ENCODE data around the gene CD79B.
"Not testable (repeated sequence)": the region's sequence is repeated elsewhere in the genome, so short reads cannot be mapped to it uniquely, and the experiment has no call there.

DNA sequence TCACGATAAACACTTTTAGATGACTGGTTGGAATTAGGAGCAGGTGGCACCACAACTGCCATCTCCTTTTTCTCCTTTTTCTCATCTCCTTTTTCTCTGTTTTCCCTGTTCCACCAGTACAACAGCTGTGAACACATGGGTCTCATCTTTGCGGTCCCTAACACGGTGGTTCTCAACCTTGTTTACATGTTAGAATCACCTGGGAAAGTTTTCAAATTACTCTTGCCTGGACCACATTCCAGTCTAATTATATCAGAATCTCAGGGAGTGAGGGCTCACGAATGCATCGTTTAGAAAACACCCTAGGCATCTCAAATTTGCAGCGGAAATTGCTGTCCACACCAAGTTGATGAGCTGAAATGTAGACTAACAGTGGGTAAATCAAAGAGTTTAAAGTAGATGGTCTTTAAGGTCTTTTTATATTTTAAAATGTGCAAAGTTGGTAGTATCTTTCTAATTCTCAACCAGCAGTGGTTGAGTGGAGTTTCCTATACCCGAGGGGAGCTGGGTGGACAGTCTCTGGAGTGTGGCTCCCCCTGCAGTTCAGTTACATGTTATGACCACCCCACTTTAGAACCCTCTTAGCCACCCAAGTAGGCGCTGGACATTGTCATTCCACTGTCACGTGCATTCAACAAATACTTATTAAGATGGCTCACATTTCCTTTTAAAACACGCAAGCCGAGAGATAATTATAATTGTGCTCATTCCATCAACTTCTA is 39.7 kb downstream of the CD79B start:
- TF ChIP-seq, protein P1, sequence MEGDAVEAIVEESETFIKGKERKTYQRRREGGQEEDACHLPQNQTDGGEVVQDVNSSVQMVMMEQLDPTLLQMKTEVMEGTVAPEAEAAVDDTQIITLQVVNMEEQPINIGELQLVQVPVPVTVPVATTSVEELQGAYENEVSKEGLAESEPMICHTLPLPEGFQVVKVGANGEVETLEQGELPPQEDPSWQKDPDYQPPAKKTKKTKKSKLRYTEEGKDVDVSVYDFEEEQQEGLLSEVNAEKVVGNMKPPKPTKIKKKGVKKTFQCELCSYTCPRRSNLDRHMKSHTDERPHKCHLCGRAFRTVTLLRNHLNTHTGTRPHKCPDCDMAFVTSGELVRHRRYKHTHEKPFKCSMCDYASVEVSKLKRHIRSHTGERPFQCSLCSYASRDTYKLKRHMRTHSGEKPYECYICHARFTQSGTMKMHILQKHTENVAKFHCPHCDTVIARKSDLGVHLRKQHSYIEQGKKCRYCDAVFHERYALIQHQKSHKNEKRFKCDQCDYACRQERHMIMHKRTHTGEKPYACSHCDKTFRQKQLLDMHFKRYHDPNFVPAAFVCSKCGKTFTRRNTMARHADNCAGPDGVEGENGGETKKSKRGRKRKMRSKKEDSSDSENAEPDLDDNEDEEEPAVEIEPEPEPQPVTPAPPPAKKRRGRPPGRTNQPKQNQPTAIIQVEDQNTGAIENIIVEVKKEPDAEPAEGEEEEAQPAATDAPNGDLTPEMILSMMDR (IDR thresholded peaks at IDR 0.05), result not testable (repeated sequence)
- TF ChIP-seq POLR2A (IDR thresholded peaks at IDR 0.05), result not testable (repeated sequence)
